Measurements from ENCODE around the gene C22orf23. TPM values are rescaled to one million over a fixed set of nuclear protein-coding genes. Genes with fewer than 3 reads are reported as not detected.
A peak's percentile ranks its signal among the peaks of the same experiment; 100 is the strongest.

The C22orf23 gene
- 0.53 and 0.62 TPM in 2 replicates for total RNA-seq
- 7.4 TPM for polyA plus RNA-seq (2012)

- DNase-seq (ENCODE audit: low read depth) = peak; percentile 97
Observed at GRCh38 chr22:37953437-37954179, at the start of gene C22orf23, which contains the start of gene POLR2F. Gene C22orf23, minus strand, starts transcription at chr22:37953601. Its CDS starts 452 bp downstream, at chr22:37953149. Gene POLR2F, plus strand, starts transcription at chr22:37953699. Its CDS starts 89 bp downstream, at chr22:37953788.

- peak; percentile 94 for DNase-seq (ENCODE audit: low read depth)
Observed at GRCh38 chr22:37999640-38000272, 46.4 kb upstream of the C22orf23 start.

- DNase-seq (ENCODE audit: low read depth) = peak; percentile 44
Observed at GRCh38 chr22:37999236-37999635, 45.8 kb upstream of the C22orf23 start.

- peak; percentile 60 for DNase-seq (ENCODE audit: low read depth)
Observed at GRCh38 chr22:37998543-37998942, 45.1 kb upstream of the C22orf23 start.

GRCh38 chr22:37996515-37997246 is 43.3 kb upstream of the C22orf23 start:
- peak; percentile 42 for DNase-seq (ENCODE audit: low read depth)

GRCh38 chr22:37996079-37996478 is 42.7 kb upstream of the C22orf23 start:
- DNase-seq (ENCODE audit: low read depth) = no peak

GRCh38 chr22:37995460-37995859 is 42.1 kb upstream of the C22orf23 start:
- DNase-seq (ENCODE audit: low read depth) = no peak

- DNase-seq (ENCODE audit: low read depth) = no peak
Observed at GRCh38 chr22:37994982-37995381, 41.6 kb upstream of the C22orf23 start.

- DNase-seq (ENCODE audit: low read depth) = no peak
Observed at GRCh38 chr22:37994049-37994448, 40.6 kb upstream of the C22orf23 start.

GRCh38 chr22:37991731-37992442 is 38.5 kb upstream of the C22orf23 start:
- DNase-seq (ENCODE audit: low read depth) = no peak

GRCh38 chr22:37990862-37991261 is 37.5 kb upstream of the C22orf23 start:
- DNase-seq (ENCODE audit: low read depth) = no peak

GRCh38 chr22:37990301-37990700 is 36.9 kb upstream of the C22orf23 start:
- DNase-seq (ENCODE audit: low read depth) = peak; percentile 30

- DNase-seq (ENCODE audit: low read depth) = no peak
Observed at GRCh38 chr22:37989146-37990045, 36.0 kb upstream of the C22orf23 start.

GRCh38 chr22:37986371-37986770 is 33.0 kb upstream of the C22orf23 start:
- no peak for DNase-seq (ENCODE audit: low read depth)

GRCh38 chr22:37985751-37986281 is 32.4 kb upstream of the C22orf23 start:
- DNase-seq (ENCODE audit: low read depth) = no peak

GRCh38 chr22:37985050-37985585 is 31.7 kb upstream of the C22orf23 start:
- DNase-seq (ENCODE audit: low read depth) = no peak

- no peak for DNase-seq (ENCODE audit: low read depth)
Observed at GRCh38 chr22:37983860-37984791, 30.7 kb upstream of the C22orf23 start, which contains the start of gene SOX10. Gene SOX10, minus strand, starts transcription at chr22:37984555. Its CDS starts 771 bp downstream, at chr22:37983784.

Measured in myocyte (in vitro differentiated cells).